K562 (cell line): Measurements from ENCODE around the gene TLE6. TPM values are rescaled to one million over a fixed set of nuclear protein-coding genes. Genes with fewer than 3 reads are reported as not detected.

ENCODE experiments used
- ATAC-seq: fragments of 200-7000 bp; cut with Tn5 transposase; 3 replicates; pipeline ENCODE4 v1.9.1; 2020; ENCODE audit warnings: moderate library complexity
- BruUV-seq: library from RNA; stranded (reverse); fragments of 400-500 nt; replicated peaks from 2 replicates; lab custom pipeline; 2021; lab: Mats Ljungman, UMichigan
- CTCF ChIA-PET: fragments of 300-600 bp; formaldehyde crosslinking; extraction: SDS; loops from one replicate; lab custom pipeline; 2021; ENCODE audit warnings: low intra/inter-chr PET ratio; lab: Yijun Ruan, JAX
- POLR2A ChIA-PET: fragments of 300-600, 350-650 bp; sonication (Branson Sonifier 250); formaldehyde crosslinking; extraction: SDS; loops from one replicate; lab custom pipeline; 2021; ENCODE audit warnings: antibody characterized with exemption, inconsistent platforms; lab: Yijun Ruan, JAX
- DNase-seq, 4 experiments: peaks; one replicate each; pipeline versions ENCODE4 v3.0.0 to v3.0.0-alpha.2; 2011 to 2018; ENCODE audit warnings: low spot score in 3 of 4, mixed read lengths in 3 of 4; ENCODE audit errors: extremely low read depth in 1 of 4
- FAIRE-seq: peaks from 2 replicates; lab custom pipeline; 2011; peaks lifted over from hg19 to GRCh38; lab: Jason Lieb, UNC
- H2AFZ ChIP-seq: 2 replicates; pipeline ENCODE4 v1.6.0; 2011; ENCODE audit warnings: low read depth, low read length, control low read depth, inconsistent platforms
- H3K27ac ChIP-seq: fragments of 200-600 bp; 3 replicates; pipeline ENCODE4 v1.8.0; 2011; ENCODE audit warnings: low read depth, mild to moderate bottlenecking, control low read depth, inconsistent platforms, low read length, moderate library complexity, mixed read lengths; ENCODE audit errors: extremely low read depth
- H3K27me3 ChIP-seq, 2 experiments: fragments of 300-600 bp in 1 of 2; 2 replicates in 1 of 2; 3 replicates in 1 of 2; pipeline versions ENCODE4 v1.6.0 to v1.8.0; 2011; ENCODE audit warnings: inconsistent platforms in 2 of 2, low read length in 2 of 2, mild to moderate bottlenecking in 1 of 2, mixed read lengths in 1 of 2, moderate library complexity in 1 of 2; ENCODE audit not compliant: control insufficient read depth in 2 of 2, insufficient read depth in 2 of 2
- H3K36me3 ChIP-seq: fragments of 300-600 bp; 3 replicates; pipeline ENCODE4 v1.8.0; 2011; ENCODE audit warnings: mild to moderate bottlenecking, low read length, inconsistent platforms; ENCODE audit not compliant: control insufficient read depth, insufficient read depth
- H3K4me1 ChIP-seq, 2 experiments: fragments of 200-600 bp in 1 of 2; replicated peaks in 1 of 2; 2 replicates in 1 of 2; 3 replicates in 1 of 2; pipeline versions ENCODE4 v1.5.1 to v1.8.0; 2011; ENCODE audit warnings: inconsistent platforms in 2 of 2, low read length in 2 of 2, mild to moderate bottlenecking in 1 of 2, mixed read lengths in 1 of 2, moderate library complexity in 1 of 2; ENCODE audit not compliant: control insufficient read depth in 2 of 2, insufficient read depth in 2 of 2
- H3K4me2 ChIP-seq: 2 replicates; pipeline ENCODE4 v1.6.1; 2011; ENCODE audit warnings: low read length, control low read depth, inconsistent platforms, mixed read lengths; ENCODE audit not compliant: insufficient read depth
- H3K4me3 ChIP-seq: fragments of 200-600 bp; sonication (generic), shearing (Covaris generic); 2 replicates; pipeline ENCODE4 v1.5.1; 2016; ENCODE audit warnings: control low read depth, inconsistent platforms
- H3K79me2 ChIP-seq: fragments of 200-600 bp; 3 replicates; pipeline ENCODE4 v1.8.0; 2011; ENCODE audit warnings: low read length, inconsistent platforms; ENCODE audit not compliant: control insufficient read depth, insufficient read depth
- H3K9ac ChIP-seq, 2 experiments: 2 replicates each; pipeline versions ENCODE4 v1.6.0 to v1.6.1; 2011; ENCODE audit warnings: low read depth in 2 of 2, low read length in 2 of 2, control low read depth in 1 of 2, inconsistent platforms in 1 of 2, mild to moderate bottlenecking in 1 of 2, mixed read lengths in 1 of 2; ENCODE audit not compliant: insufficient read depth in 1 of 2
- H3K9me1 ChIP-seq: one replicate; pipeline ENCODE4 v1.6.0; 2011; ENCODE audit warnings: inconsistent platforms, mild to moderate bottlenecking, low read length, moderate library complexity; ENCODE audit not compliant: control insufficient read depth, insufficient read depth
- H3K9me3 ChIP-seq: replicated peaks from 2 replicates; pipeline ENCODE4 v1.5.1; 2011; ENCODE audit warnings: low read depth, low read length, inconsistent platforms; ENCODE audit not compliant: control insufficient read depth, insufficient read depth
- H4K20me1 ChIP-seq: replicated peaks from 2 replicates; pipeline ENCODE4 v1.6.1; 2011; ENCODE audit warnings: low read length, inconsistent platforms, mixed read lengths; ENCODE audit not compliant: control insufficient read depth, insufficient read depth
- ELF1 ChIP-seq: fragments of 200-800 bp; sonication (Bioruptor generic); IDR thresholded peaks from 2 replicates; pipeline ENCODE4 v1.6.1; 2016; ENCODE audit warnings: missing genetic modification characterization, missing compliant biosample characterization
- ETS1 ChIP-seq: conservative IDR thresholded peaks from 2 replicates; pipeline ENCODE4 v1.6.1; 2011; ENCODE audit warnings: low read depth, mild to moderate bottlenecking, low read length; ENCODE audit not compliant: control insufficient read depth
- FOXK2 ChIP-seq, 2 experiments: fragments of 450-650 bp; IDR thresholded peaks in 1 of 2; conservative IDR thresholded peaks in 1 of 2; 2 replicates each; pipeline ENCODE4 v1.6.1; 2016; ENCODE audit warnings: low read depth in 2 of 2, mild to moderate bottlenecking in 1 of 2
- FOXP1 ChIP-seq: sonication (generic); formaldehyde crosslinking; IDR thresholded peaks from 2 replicates; pipeline ENCODE4 v1.8.0; 2022; ENCODE audit warnings: mild to moderate bottlenecking, missing genetic modification reagents
- GTF3C2 ChIP-seq: IDR thresholded peaks from 3 replicates; pipeline ENCODE4 v1.6.1; 2011; ENCODE audit warnings: borderline replicate concordance, mild to moderate bottlenecking, moderate library complexity; ENCODE audit not compliant: insufficient read length; ENCODE audit errors: extremely low read depth
- MCM7 ChIP-seq, 2 experiments: fragments of 450-650 bp; IDR thresholded peaks; 2 replicates each; pipeline ENCODE4 v1.6.1; 2016 to 2018
- MYBL2 ChIP-seq, 2 experiments: fragments of 450-650 bp in 1 of 2; sonication (generic) in 1 of 2; formaldehyde crosslinking in 1 of 2; IDR thresholded peaks; 2 replicates each; pipeline versions ENCODE4 v1.6.1 to v1.8.1; 2017 to 2022; ENCODE audit warnings: borderline replicate concordance in 1 of 2, inconsistent platforms in 1 of 2, low read depth in 1 of 2, mild to moderate bottlenecking in 1 of 2, missing genetic modification reagents in 1 of 2, moderate library complexity in 1 of 2
- POLR2AphosphoS5 ChIP-seq: IDR thresholded peaks from 2 replicates; pipeline ENCODE4 v1.6.1; 2011; ENCODE audit warnings: mild to moderate bottlenecking, low read depth, low read length, moderate library complexity; ENCODE audit not compliant: control insufficient read depth, insufficient read depth
- SMARCC2 ChIP-seq: fragments of 450-650 bp; IDR thresholded peaks from 2 replicates; pipeline ENCODE4 v1.6.1; 2017; ENCODE audit warnings: antibody characterized with exemption, moderate library complexity, mild to moderate bottlenecking, low read depth
- U2AF2 ChIP-seq: fragments of 200-400 bp; formaldehyde crosslinking; optimal IDR thresholded peaks from 2 replicates; pipeline ENCODE3; 2017; ENCODE audit warnings: low read depth, mild to moderate bottlenecking, low read length
- USF1 ChIP-seq: sonication (generic); formaldehyde crosslinking; IDR thresholded peaks from 2 replicates; pipeline ENCODE4 v1.9.0; 2022; ENCODE audit warnings: mild to moderate bottlenecking, missing genetic modification reagents
- ZBTB49 ChIP-seq: sonication (generic); formaldehyde crosslinking; IDR thresholded peaks from 2 replicates; pipeline ENCODE4 v1.8.0; 2022; ENCODE audit warnings: missing genetic modification reagents, mild to moderate bottlenecking, borderline replicate concordance
- ZKSCAN1 ChIP-seq: fragments of 150-350 bp; IDR thresholded peaks from 2 replicates; pipeline ENCODE4 v1.6.1; 2016; ENCODE audit warnings: low read depth, low read length
- ZNF263 ChIP-seq: sonication (generic); formaldehyde crosslinking; IDR thresholded peaks from 2 replicates; pipeline ENCODE4 v1.8.0; 2022; ENCODE audit warnings: mild to moderate bottlenecking, missing genetic modification reagents, borderline replicate concordance
- ZSCAN32 ChIP-seq: fragments of 450-650 bp; formaldehyde crosslinking; IDR thresholded peaks from 2 replicates; pipeline ENCODE4 v1.4.0; 2020; ENCODE audit warnings: mild to moderate bottlenecking, moderate library complexity
- WGBS: fragments of 100-300 bp; shearing (Covaris generic); methylation state at CpG from one replicate; pipeline ENCODE4 v1.1.6; 2016; ENCODE audit warnings: low coverage, mixed read lengths; ENCODE audit not compliant: insufficient coverage; ENCODE audit errors: missing lambda C conversion rate; 5-methylcytosine and 5-hydroxymethylcytosine counted together
- in situ Hi-C: fragments of 300-500 bp; cut with MboI; formaldehyde crosslinking; loops from 4 replicates; pipeline ENCODE4 v1.15.0; 2018; ENCODE audit warnings: inconsistent platforms, mixed read lengths
- intact Hi-C: fragments of 100-400 bp; cut with micrococcal nuclease; formaldehyde crosslinking; loops from 2 replicates; pipeline ENCODE4 v1.14.2; 2022
- polyA plus RNA-seq, 8 experiments: library from polyadenylated mRNA; depleted of rRNA in 4 of 8; stranded (reverse) in 5 of 8; unstranded in 3 of 8; fragments of >200 nt; fragmentation: Nextera tagmentation in 2 of 8; fragmentation: Illumina TruSeq in 1 of 8; extraction: Ambion mirVana in 2 of 8; extraction: Trizol in 1 of 8; gene quantifications; 2 replicates each; pipeline versions ENCODE4 v1.2.1 to v1.2.3, GENCODE V29; 2011 to 2014; ENCODE audit warnings: inconsistent platforms in 1 of 8, missing spikeins in 1 of 8
- total RNA-seq, 7 experiments: library from RNA; depleted of rRNA in 6 of 7; stranded (reverse); fragments of >200 nt in 6 of 7; fragmentation: Illumina TruSeq in 2 of 7; extraction: Trizol in 2 of 7; gene quantifications; 2 replicates each; pipeline versions ENCODE4 v1.2.1 to v1.2.3, GENCODE V29; 2011 to 2021; ENCODE audit warnings: low replicate concordance in 1 of 7

TLE6 gene
- total and polyA plus RNA-seq, 9 of the 15 experiments (the other 6 are each of a cell fraction or from before 2014, with no cell fraction given) = 1.1 to 6.1 (median 2.5) TPM

GRCh38 chr19:2960120-2960519 is 17.2 kb upstream of the TLE6 start:
- in situ Hi-C loops = no loop called here
- H3K79me2 ChIP-seq = no peaks in the 10 kb centered on the region
- no peaks in the 10 kb centered on the region for H3K9me3 ChIP-seq
- H3K4me2 ChIP-seq = no peak overlapping the region
- CTCF ChIA-PET = interaction anchor here (0.9 kb wide), 1 partner anchor 114 kb away, joined by 4 read pairs; no protein-coding TSS in a partner anchor
- DNase-seq (no peak), FAIRE-seq (no peak), ATAC-seq (no peak)
- no peaks in the 10 kb centered on the region for H3K27me3 ChIP-seq
- POLR2A ChIA-PET = interaction anchor here (0.7 to 2.0 kb wide), 2 partner anchors 55 to 92 kb away, joined by 3 to 5 read pairs; no protein-coding TSS in a partner anchor
- BruUV-seq = no TSS peak
- intact Hi-C loops = no loop called here
- H2AFZ ChIP-seq = no peak overlapping the region
- no peaks in the 10 kb centered on the region for H3K36me3 ChIP-seq
- peaks cover 2 to 3% of the 10 kb centered on the region in 2 experiments; a peak in 2 of 5 replicates for H3K4me1 ChIP-seq
- 65% methylated on average over 11 of the region's 12 CpGs for WGBS
- no peaks in the 10 kb centered on the region for H3K9me1 ChIP-seq
- H3K9ac ChIP-seq = no peak overlapping the region
- no peak overlapping the region for H3K27ac ChIP-seq
- no peaks in the 10 kb centered on the region for H4K20me1 ChIP-seq
- H3K4me3 ChIP-seq = no peak overlapping the region
- no peak for TF ChIP-seq ELF1 (tag)
- no peak for TF ChIP-seq ZBTB49 (CRISPR knock-in tag)
- no peak for TF ChIP-seq MYBL2 (IDR thresholded peaks at IDR 0.05; ENCODE audit: low read depth)
- TF ChIP-seq MYBL2 (CRISPR knock-in tag; IDR thresholded peaks at IDR 0.05; ENCODE audit: borderline replicate concordance) = no peak
- no peak for TF ChIP-seq MCM7 (IDR thresholded peaks at IDR 0.05)
- no peak for TF ChIP-seq USF1
- TF ChIP-seq SMARCC2 = no peak
- TF ChIP-seq U2AF2 = no peak
- no peak for TF ChIP-seq ZSCAN32 (CRISPR knock-in tag)
- no peak for TF ChIP-seq FOXK2 (conservative IDR thresholded peaks at IDR 0.05 in 1 of 2, IDR thresholded peaks at IDR 0.05 in 1 of 2; ENCODE audit: low read depth in 2 of 2)
- no peak for TF ChIP-seq ZKSCAN1
- no peak for TF ChIP-seq FOXP1 (CRISPR knock-in tag)
- no peak for TF ChIP-seq ZNF263 (CRISPR knock-in tag)
- TF ChIP-seq GTF3C2 = no peak
- TF ChIP-seq POLR2AphosphoS5 = no peak
- no peak for TF ChIP-seq ETS1
